Fibroblast of peridontal ligament (primary cell): ENCODE results near the gene HID1.

Source experiments
- DNase-seq: peaks from one replicate; pipeline ENCODE4 v3.0.0-alpha.2; 2010; ENCODE audit errors: extremely low read depth

Gene HID1

DNA sequence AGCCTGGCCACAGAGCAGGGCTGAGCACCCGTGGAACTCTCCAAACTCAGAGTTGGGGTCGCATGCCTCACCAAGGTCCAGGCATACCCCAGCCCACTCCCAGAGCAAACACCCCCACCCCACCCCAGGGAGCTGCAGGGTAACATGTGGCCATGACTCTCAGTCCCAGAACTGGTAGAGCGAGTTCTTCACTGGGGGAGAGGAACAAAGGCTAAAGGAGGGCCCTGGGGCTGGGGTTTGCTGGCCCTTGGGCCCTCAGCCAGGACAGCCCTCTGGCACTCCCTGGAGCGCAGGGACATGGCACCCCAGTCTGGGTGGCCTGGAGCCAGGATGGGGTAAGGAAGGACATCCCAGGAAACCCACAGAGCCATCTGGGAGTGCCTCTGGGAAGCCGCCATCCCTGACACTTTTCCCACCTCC is 4.2 kb downstream of the HID1 start:
- no peak for DNase-seq

DNA sequence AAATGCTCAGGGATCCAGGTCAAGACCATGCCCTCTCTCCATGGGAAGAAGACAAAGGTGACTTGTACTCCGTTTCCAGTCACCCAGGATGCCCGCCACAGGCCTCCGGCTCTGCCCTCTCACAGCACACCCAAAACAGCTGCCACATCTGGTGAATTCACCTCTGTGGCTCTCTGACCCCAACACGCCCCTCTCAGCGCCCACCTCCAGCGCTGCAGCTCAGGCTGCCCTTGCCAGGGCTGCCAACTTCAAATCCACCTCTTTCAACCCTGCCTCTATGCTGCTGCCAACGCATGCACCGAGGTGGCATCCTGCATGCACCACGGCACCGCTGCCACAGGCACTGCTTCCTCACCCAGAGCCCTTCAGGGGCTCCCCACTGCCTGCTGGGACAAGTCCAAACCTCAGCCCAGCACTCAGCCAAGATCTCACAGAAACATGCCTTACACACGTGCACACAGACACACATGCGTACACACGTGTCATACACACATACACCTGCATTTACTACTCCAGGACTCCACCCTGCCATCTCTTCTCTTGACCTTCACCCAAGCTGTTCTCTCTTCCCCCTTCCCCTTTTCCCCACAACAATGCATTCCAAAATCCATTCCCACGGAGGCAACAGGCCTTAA is 7.5 kb downstream of the HID1 start:
- no peak for DNase-seq

DNA sequence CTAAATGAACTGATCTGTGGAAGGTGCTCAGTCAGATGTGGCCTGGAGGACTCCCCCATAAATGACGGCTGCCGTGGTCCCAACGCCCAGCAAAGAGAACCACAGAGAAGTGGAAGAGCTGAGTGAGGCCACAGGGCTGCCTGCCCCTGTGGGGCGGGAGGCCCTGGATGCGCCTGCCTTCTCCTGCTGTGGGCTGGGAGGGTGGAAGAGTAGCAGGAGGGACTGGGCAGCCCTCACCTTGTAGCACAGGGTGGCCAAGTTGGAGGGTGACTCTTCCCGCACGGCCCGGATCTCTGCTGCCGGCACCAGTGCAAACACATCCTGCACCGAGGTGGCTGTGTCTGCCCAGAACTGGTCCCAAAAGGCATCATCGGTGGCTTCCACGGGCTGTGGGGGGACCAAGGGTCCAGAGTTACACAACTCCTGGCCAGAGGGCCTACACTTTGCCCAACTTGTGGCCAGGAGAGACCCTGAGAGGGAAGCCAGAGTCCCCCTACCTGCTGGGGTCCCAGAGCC is 8.3 kb downstream of the HID1 start:
- no peak for DNase-seq

DNA sequence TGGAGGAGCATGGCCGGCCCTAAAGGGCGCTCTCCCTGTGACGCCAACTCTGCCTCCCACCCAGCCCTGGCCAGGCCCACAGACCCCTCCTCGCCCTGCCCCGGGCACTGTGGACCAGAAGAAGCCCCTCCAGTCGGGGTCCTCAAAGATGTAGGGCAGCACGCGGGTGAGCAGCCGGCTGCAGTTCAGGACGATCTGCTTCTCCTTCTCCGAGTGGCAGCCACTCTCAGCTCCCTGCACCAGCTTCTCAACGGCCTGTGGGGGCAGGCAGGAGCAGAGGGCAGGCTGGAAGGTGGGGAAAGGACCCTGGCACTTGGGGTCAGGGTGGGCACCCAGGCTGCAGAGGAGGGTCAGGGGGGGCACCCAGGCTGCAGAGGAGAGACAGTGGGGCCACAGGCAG is 8.9 kb downstream of the HID1 start:
- DNase-seq: no peak

DNA sequence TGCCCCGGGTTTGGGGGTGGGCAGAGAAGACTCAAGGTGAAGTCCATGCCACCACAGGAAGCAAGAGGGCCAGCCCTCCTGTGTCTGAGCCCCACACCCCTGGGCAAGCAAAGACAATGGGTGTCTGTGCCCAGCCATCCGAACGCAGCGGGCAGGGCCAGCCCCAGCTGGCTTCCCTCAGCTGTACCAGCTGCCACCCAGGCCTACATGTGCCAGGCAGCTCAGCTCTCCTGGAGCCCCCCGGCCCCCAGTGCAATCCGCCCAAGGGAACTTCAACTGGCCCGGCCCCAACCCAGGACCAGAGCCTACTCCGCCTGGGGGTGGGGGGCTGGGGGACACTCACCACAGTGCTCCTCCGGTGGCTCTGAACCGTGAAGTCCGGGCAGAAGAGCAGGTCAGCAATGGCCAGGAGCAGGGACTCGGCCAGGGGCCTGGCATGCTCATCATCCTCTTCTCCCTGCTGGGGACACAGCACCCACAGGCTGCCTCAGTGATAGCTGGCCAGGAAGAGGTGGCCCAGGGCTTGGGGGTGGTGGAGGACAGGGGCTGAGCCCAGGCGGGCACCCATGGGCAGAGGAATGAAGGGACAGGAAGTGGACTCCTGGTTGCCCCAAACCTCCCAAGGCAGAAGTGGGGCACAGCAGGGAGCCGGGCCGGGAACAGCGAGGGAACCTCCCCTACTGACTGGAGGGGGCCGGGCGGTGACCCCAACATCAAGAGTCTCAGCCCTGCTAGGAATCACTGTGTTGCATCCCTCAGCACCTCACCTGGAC is 9.8 kb downstream of the HID1 start:
- DNase-seq: no peak

DNA sequence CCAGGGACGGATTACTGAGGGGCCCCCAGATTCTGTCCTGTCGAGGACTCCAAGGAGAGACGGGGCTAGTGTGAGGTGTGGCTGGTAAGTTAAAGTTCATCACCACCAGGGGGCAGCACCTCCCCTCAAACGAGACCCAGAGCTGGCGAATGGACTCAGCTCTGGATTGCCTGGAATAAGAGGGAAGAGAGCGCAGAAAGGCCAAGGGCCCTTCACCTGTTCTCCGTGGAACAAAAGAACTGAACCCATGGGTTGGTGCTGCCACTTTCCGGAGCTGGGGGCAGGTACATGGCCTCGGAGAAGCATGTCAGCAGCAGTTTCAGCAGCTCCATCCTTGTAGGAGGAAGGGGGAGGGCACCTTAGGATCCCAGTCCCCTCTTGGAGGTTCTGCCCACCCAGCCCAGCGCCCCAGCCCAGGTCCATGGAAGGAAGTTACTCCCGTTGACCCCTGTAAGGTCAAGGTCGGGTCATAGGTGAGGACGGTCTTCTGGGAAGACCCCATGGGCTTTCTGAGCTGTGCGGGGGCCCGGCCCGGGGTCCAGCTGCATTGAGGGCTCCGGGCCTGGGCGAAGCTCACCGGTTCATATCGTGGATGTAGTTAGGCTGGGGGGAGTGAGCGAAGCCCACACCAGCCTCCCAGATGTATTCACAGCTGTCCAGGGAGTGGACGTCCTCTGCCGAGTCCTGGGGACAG is 10.8 kb downstream of the HID1 start:
- peak; percentile 87 for DNase-seq

DNA sequence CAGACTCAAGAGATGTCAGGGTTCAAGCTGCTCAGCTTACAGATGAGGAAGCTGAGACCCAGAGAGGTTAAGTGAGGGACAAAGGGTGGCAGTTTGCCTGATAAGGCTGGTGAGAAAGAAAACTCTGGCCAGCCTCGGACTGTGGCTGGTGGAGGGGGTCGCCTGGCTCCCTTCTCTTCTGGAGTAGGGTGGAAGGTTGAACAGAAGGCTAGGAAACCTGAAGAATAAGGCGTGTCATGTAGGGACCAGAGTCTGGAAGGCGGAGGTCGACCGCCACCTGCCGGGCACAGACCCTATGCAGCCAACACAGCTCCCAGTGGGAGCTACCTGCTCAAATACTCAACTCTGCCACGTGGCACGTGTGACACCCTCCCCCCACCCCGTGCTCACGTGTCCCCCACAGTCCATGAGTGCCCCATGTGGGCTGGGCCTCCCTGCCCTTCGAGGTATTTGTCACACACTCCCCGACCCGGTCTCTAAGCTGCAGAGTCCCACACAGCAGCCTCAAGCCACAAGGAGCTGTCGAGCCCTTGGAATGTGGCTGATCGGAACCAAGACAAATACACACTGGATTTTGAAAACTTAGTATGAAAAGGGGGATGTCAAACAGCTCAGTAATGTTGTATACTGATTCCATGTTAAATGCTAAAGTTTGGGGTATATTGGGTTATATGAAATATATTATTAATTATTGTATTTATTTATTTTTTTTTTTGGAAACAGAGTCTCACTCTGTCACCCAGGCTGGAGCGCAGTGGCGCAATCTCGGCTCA is 11.8 kb downstream of the HID1 start:
- DNase-seq: peak; percentile 8

DNA sequence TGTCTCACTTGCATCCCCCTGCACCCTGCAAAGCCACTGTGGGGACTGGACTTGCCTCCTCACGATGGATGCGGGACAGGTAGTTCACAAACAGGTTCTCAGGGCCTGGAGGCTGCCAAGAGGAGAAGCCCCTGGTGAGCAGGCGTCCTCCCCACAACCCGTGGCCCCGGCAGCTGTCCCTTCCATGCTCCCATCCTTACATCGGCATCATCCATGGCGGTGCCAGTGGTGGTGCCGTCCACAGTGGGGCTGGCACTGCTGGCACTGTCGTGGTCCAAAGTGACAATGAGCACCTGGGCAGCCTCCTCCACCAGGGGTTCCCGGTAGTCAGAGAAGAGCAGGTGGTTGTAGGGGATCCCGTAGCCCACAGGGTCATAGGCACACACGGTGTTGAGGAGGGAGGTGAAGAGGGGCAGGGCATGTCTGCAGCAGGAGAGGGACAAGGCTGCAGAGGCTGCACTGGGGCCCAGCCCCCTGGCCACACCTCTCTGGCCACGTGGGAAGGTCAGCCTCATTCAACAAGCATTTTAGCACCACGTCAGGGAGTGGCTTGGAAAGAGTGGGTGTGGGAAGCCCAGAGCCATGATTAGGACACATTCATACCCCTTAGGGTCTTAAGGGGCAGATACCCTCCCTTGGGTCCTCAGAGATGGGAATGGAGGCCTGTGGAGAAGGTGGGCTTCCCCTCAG is 12.6 kb downstream of the HID1 start:
- DNase-seq: no peak

DNA sequence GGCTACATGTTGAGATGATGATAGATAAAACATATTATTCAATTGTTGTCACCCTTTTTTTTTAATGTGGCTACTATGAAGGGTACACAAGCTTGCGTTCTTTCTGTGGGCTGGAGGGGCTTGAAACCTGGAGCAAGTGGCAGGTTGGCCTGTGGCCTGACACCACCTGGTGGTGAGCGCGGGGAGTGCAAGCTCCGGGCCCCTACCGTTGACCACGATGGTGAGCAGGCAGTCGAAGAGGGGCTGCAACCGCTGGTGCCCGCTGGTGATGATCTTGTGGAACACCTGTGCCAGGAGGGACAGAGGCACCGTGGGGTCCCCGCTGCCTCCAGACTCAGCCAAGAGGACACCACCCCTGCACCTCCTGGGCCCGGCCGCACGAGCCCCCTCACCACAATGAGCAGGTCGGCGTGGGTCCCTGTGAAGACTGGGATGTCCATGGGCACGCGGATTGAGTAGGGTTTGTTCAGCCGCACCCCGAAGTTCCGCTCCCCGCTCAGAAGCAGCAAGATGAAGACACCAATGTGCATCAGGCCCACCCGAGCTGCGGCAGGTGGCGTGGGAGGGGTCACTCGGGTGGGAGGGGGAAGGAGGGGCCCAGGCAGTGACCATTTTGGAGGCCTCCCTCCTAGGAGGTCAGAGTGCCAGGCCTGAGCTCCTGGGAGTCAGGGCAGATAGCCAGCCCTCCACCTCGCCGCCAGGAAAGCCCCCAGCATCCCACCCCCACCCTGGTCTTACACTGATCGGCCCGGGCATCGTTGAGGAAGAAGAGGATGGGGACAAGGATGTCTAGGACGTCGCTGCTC is 14.4 kb downstream of the HID1 start:
- peak; percentile 35 for DNase-seq

DNA sequence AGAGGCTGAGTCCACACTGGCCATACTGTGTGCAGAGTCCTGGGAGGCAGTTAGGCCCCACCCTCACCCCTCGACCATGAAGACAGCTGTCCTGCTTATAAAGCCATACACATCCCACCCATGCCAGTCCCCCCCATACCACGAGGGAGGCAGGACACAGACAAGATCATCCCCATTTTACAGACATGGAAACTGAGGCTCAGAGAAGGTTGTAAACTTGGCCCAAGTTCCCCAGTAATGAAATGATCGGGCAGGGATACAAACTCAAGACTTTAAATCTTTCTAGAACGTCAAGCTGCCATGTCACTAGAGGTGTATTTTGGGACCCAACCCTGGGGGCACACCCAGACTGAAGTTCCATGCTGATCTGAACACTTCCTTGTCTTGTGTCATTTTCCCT is 16.5 kb downstream of the HID1 start:
- DNase-seq: no peak

DNA sequence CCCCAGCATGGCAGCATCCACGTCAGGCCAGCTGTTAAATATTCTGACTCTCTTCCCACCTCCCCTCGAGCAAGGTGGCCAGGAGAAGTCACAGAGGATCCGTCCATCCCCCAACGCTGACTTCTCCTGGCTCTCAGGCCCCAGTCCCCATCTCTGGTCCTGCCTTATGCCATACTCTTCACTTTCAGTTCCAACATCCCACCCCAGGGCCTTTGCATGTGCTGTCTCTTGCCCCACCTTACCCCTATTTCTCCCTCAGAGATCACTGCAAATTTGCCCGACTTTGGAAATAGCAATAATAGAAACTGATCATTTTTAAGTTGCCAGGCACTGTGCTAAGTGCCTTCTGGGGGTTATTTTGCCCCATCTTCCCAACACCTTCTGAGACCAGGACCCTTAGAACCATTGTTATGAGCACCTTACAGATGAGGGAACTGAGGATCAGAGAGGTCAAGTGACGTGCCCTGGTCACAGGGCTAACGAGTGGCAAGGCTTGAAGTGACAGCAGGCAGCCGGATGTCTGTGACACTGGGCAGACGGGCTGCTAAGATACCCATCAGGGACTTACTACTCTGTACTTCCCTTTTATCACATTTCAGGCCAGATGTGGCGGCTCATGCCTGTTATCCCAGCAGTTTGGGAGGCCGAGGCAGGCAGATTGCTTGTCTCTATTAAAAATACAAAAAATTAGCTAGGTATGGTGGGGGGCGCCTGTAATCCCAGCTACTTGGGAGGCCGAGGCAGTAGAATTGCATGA is 17.7 kb downstream of the HID1 start:
- no peak for DNase-seq

DNA sequence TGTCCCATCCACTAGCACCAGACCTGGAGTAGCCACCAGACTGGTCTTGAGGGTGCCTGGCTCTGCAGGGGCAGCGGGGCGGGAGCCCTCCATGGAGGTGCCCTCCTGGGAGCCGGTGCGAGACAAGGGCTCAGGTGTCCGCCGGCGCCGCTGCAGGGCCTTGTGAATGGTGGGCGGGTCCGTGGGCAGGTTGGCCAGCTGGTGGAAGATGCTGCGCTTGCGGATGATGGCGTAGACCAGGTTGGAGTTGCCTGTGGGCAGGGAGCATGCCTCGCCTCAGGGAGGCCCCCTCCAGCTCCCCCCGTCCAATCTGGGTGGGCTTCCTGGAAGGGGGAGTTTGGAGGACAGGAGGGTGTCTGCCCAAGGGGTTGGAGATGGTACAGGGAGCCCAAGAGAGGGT is 18.4 kb downstream of the HID1 start:
- DNase-seq: no peak

DNA sequence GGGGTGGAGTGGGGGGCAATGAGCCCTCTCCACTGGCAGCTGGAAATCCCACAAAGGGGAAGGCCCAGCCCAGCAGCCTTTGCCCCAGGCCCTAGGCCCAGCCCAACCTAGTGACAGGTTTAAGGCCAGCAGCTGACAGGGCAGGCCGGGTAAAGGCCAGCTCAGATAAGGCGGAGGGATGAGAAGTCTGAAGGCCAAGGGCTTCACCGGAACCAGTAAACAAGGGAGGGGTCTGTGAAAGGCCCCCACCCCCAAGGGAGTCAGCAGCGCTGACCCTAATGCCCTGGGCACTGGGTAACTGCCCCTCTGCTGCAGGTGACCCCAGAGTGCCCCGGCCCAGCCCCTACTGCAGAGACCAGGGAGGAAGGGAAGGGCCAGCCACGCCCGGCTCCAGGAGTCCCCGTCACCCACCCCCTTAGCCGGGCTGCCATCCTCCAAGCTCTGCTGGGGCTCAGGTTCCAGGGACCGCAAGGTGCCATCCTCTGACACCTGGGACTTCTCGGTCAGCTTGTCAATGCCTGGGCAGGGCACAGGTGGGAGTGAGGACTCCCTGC is 19.3 kb downstream of the HID1 start:
- no peak for DNase-seq

DNA sequence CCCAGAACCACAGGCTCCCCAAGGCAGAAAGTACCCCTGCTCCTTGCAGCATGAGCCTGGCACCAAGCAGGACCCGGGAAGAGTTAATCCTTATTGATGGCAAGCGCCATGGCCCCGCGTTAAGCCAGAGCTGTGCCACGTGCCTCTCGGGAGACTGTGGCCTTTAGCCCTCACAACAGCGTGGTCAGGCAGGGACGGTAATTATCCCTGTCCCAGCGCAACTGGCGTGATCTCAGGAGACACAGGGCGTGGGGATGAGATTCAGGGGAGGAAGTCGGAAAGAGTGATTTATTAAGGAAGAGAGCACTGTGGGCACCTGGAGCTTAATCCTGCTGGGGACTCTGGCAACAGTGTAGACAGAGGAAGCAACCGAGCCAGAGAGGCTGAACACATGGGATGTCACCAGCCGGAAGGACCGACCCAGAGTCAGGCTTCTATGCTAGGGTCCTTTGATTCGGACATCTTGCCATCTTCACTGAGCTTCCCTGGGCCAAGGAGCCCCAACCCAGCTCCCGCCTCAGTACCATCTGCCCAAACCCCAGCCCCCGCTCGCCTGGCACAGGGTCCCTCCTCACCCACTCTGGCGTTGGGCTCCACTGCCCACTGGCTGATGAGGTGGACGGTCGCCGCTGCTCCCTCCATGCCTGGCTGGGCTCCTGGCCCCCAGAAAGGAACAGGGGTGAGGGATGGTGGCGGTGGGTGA is 20.0 kb downstream of the HID1 start:
- no peak for DNase-seq

DNA sequence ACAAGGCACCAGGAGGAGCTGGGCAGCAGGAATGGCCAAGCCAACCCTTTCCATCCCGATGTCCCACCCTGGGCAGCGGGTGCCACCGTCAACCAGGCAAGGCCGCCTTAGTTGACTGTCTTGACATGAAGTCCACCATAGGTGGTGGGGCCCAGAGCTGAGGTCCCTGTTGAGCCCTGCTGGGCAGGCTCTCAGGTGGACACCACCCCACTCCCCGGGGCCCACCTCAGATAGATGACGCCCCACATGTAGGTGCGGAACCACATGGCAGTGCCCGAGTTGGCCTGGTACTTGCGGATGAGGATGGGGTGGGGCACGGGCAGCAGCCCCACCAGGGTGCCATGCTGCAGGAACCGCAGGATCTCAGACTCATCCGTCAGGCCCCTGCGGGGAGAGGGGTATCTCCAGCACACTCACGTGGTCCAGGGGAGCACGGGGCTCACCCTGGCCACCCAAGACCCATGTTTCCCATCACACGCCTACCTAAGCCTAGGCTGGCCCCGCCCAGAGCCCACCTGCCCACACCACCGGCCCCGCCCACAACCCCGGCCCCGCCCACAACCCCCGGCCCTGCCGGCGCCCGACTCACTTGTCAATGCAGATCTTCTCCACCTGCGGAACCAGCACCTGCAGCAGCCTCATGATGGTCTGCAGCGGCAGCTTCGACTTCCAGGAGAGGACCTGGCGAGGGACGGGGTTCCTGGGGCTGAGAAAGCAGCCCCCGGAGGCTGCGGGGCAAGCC is 20.7 kb downstream of the HID1 start:
- DNase-seq: no peak

DNA sequence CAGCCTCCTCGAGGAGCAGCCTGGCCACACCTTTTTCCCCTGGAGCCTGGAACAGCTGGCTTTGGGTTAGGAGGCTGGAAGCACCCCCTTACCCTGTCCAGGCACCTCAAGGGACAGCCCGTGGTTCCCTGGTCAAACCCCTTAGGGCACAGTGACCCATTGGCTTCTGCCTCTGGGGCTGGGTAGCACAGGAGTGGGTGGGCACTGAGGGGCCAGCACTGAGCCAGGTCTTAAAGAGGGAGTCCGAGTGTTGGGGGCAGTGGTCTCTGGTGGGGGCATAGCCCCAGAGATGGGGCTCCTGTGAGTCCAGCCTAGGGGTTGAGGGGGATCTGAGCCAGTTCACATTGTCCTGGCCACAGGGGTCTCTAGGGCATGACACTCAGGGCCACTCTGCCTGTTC is 21.5 kb downstream of the HID1 start:
- DNase-seq: no peak

DNA sequence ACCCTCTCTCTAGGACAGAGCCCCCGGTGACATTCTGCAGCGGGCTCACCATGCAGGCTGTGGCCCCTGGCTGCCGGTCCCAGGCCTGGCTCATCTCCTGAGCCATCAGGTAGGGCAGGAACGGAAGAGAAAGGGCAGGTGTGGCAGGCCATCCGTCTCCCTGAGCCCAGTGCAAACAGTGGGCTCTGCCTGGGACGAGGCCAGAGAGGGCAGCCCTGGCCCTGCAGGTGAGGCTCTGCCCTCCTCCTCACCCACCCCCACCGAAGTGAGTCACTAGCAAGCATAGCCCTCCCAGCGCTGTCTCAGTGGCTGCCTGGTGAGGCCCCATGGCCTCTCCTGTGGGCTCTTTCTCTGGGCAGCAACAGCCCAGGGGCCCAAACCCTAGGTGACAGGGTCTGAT is 22.4 kb downstream of the HID1 start:
- no peak for DNase-seq

DNA sequence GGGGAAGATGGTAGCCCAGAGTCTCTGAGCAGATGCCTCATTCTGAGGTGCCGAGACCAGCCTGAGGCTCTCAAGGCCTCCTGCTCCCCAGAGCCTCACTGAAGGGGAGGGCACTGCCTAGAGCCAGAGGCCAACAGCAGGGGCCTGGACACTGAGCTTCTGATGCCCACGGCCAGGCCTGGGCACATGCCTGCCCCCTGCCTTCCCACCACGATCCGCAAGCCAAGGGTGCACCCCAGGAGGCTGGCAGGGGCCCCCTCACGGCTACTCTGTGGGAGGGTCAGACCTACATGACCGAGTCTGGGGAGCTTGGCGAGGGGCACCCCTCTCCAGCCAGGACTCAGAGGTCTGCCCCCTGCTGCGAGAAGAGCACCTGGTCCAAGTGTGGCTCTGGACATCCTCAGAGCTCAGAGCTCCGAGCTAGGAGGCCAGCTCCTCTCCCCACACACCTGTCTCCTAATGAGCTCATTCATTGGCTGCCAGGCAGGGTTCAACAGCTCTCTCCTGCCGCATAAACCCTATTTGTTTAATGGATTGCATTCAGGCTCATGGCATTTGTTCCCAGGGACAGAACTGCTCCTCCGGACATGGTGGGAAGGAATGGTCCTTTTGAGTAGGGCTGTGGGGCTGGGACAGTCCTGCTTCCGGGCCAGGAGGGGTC is 23.0 kb downstream of the HID1 start:
- no peak for DNase-seq
